Mammary epithelial cell (primary cell): ENCODE measurements around the gene USH2A.

ENCODE experiments used
- CTCF ChIP-seq, 2 donors: IDR thresholded peaks in 1 of 2; conservative IDR thresholded peaks in 1 of 2; 2 replicates each; pipeline ENCODE4 v1.5.1; 2011 to 2012; ENCODE audit warnings: inconsistent platforms in 2 of 2, low read length in 2 of 2, mild to moderate bottlenecking in 2 of 2, control low read depth in 1 of 2, low read depth in 1 of 2; ENCODE audit not compliant: insufficient read depth in 1 of 2; ENCODE audit errors: extremely low read depth in 1 of 2
- EZH2 ChIP-seq: IDR thresholded peaks from 2 replicates; pipeline ENCODE4 v1.6.1; 2012; ENCODE audit warnings: low read length, inconsistent platforms, borderline replicate concordance

- TF ChIP-seq EZH2 (no peak), CTCF (conservative IDR thresholded peaks at IDR 0.05 in 1 of 2, IDR thresholded peaks at IDR 0.05 in 1 of 2; ENCODE audit: extremely low read depth in 1 of 2, insufficient read depth in 1 of 2, low read depth in 1 of 2, low read length in 2 of 2) (no peak)
Measured at GRCh38 chr1:216205176-216205575, 218.1 kb downstream of the USH2A start.
